Endodermal cell (in vitro differentiated cells): Measurements from ENCODE around the gene DENND1A. TPM values are rescaled to one million over a fixed set of nuclear protein-coding genes. Genes with fewer than 3 reads are reported as not detected.

ENCODE experiments used
- DNase-seq: peaks from one replicate; pipeline ENCODE4 v3.0.0-alpha.2; 2017
- H3K27ac ChIP-seq: 2 replicates; pipeline ENCODE4 v1.5.1; 2013; ENCODE audit warnings: mild to moderate bottlenecking, low read depth, low read length, moderate library complexity
- H3K27me3 ChIP-seq: 2 replicates; pipeline ENCODE4 v1.6.1; 2013; ENCODE audit warnings: mild to moderate bottlenecking, low read length, moderate library complexity; ENCODE audit not compliant: insufficient read depth, control insufficient read depth, poor library complexity, severe bottlenecking
- H3K36me3 ChIP-seq: 2 replicates; pipeline ENCODE4 v1.7.0; 2013; ENCODE audit warnings: mild to moderate bottlenecking, low read length, moderate library complexity; ENCODE audit not compliant: control insufficient read depth, insufficient read depth
- H3K4me1 ChIP-seq: one replicate; pipeline ENCODE4 v1.7.0; 2013; ENCODE audit warnings: low read length; ENCODE audit not compliant: control insufficient read depth, insufficient read depth
- H3K4me3 ChIP-seq: 2 replicates; pipeline ENCODE4 v1.5.1; 2013; ENCODE audit warnings: mild to moderate bottlenecking, low read length, moderate library complexity
- H3K9ac ChIP-seq: 2 replicates; pipeline ENCODE4 v1.6.1; 2013; ENCODE audit warnings: mild to moderate bottlenecking, low read length, moderate library complexity; ENCODE audit not compliant: poor library complexity, severe bottlenecking; ENCODE audit errors: extremely low read depth
- H3K9me3 ChIP-seq: 2 replicates; pipeline ENCODE4 v1.6.1; 2013; ENCODE audit warnings: mild to moderate bottlenecking, low read length, moderate library complexity; ENCODE audit not compliant: control insufficient read depth
- H3K27ac Mint-ChIP-seq: 2 replicates; pipeline ENCODE4 v1.8.0; 2020; ENCODE audit warnings: mixed read lengths
- H3K27me3 Mint-ChIP-seq: 2 replicates; pipeline ENCODE4 v1.8.0; 2021; ENCODE audit warnings: mild to moderate bottlenecking, mixed read lengths; ENCODE audit not compliant: insufficient read depth
- H3K36me3 Mint-ChIP-seq: 2 replicates; pipeline ENCODE4 v1.8.0; 2020; ENCODE audit warnings: low read depth, mixed read lengths
- H3K4me1 Mint-ChIP-seq: 2 replicates; pipeline ENCODE4 v1.8.0; 2020; ENCODE audit warnings: mixed read lengths
- H3K4me3 Mint-ChIP-seq: 2 replicates; pipeline ENCODE4 v1.8.0; 2020; ENCODE audit warnings: mild to moderate bottlenecking, moderate library complexity, mixed read lengths
- H3K9me3 Mint-ChIP-seq: 2 replicates; pipeline ENCODE4 v1.8.0; 2020; ENCODE audit warnings: mild to moderate bottlenecking, mixed read lengths
- WGBS, 2 experiments: methylation state at CpG; one replicate each; pipeline versions ENCODE4 v1.1.5 to v1.1.7; 2013; ENCODE audit warnings: missing lambda C conversion rate in 2 of 2, mixed read lengths in 1 of 2; ENCODE audit not compliant: insufficient coverage in 1 of 2, insufficient read length in 1 of 2; 5-methylcytosine and 5-hydroxymethylcytosine counted together
- total RNA-seq, 2 donors: library from RNA; stranded (reverse); fragmentation: NEBNext Ultra II Directional in 1 of 2; extraction: Animal tissue kit (Norgen Biotek cat#: 25700) in 1 of 2; gene quantifications; 2 replicates in 1 of 2; 3 replicates in 1 of 2; pipeline ENCODE4 v1.2.1, GENCODE V29; 2021
- TF ChIP-seq, protein P1 (sequence below): fragments of 200-600 bp; sonication (generic); conservative IDR thresholded peaks from 2 replicates; pipeline ENCODE4 v1.5.0; 2021; ENCODE audit warnings: antibody characterized with exemption, mild to moderate bottlenecking

The DENND1A gene
- total RNA-seq, 2 donors from 2014 or later: 29.5 to 38.4 TPM

DNA sequence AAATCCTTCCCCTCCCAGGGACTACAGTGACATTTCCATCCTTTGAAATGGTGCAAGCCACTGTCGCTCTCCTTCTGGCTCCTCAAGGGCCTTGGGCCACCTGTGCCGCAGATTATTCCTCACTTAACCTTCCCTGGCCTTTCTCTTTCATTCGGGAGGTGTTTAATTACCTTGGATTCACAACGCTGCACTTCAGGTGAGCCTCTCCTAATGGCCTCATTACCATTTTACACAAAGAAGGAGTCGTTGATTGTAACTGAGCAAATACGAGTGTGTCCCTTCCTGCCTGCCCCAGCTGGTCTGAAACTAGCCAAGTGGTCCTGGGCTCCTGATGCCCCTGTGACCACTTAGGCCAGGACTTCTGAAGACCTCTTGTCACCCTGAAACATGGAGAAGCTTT, 368.9 kb downstream of the DENND1A start:
- peak; percentile 68 for DNase-seq
- no peaks in the 10 kb centered on the region for H3K9me3 ChIP-seq
- no peak overlapping the region for H3K4me3 Mint-ChIP-seq
- no peak overlapping the region for H3K27ac Mint-ChIP-seq
- no peak overlapping the region for H3K9ac ChIP-seq
- H3K4me1 ChIP-seq: peaks cover 9% of the 10 kb centered on the region
- H3K36me3 ChIP-seq: no peaks in the 10 kb centered on the region
- H3K9me3 Mint-ChIP-seq: no peaks in the 10 kb centered on the region
- no peaks in the 10 kb centered on the region for H3K27me3 ChIP-seq
- H3K4me1 Mint-ChIP-seq: peaks cover 14% of the 10 kb centered on the region
- H3K27me3 Mint-ChIP-seq: peaks cover 2% of the 10 kb centered on the region
- H3K27ac ChIP-seq: no peak overlapping the region
- H3K36me3 Mint-ChIP-seq: peaks cover 22% of the 10 kb centered on the region
- TF ChIP-seq, protein P1, sequence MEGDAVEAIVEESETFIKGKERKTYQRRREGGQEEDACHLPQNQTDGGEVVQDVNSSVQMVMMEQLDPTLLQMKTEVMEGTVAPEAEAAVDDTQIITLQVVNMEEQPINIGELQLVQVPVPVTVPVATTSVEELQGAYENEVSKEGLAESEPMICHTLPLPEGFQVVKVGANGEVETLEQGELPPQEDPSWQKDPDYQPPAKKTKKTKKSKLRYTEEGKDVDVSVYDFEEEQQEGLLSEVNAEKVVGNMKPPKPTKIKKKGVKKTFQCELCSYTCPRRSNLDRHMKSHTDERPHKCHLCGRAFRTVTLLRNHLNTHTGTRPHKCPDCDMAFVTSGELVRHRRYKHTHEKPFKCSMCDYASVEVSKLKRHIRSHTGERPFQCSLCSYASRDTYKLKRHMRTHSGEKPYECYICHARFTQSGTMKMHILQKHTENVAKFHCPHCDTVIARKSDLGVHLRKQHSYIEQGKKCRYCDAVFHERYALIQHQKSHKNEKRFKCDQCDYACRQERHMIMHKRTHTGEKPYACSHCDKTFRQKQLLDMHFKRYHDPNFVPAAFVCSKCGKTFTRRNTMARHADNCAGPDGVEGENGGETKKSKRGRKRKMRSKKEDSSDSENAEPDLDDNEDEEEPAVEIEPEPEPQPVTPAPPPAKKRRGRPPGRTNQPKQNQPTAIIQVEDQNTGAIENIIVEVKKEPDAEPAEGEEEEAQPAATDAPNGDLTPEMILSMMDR: no peak
- 60 to 74% methylated on average over 6 of the region's 6 CpGs for WGBS, 2 experiments
- H3K4me3 ChIP-seq: no peak overlapping the region

DNA sequence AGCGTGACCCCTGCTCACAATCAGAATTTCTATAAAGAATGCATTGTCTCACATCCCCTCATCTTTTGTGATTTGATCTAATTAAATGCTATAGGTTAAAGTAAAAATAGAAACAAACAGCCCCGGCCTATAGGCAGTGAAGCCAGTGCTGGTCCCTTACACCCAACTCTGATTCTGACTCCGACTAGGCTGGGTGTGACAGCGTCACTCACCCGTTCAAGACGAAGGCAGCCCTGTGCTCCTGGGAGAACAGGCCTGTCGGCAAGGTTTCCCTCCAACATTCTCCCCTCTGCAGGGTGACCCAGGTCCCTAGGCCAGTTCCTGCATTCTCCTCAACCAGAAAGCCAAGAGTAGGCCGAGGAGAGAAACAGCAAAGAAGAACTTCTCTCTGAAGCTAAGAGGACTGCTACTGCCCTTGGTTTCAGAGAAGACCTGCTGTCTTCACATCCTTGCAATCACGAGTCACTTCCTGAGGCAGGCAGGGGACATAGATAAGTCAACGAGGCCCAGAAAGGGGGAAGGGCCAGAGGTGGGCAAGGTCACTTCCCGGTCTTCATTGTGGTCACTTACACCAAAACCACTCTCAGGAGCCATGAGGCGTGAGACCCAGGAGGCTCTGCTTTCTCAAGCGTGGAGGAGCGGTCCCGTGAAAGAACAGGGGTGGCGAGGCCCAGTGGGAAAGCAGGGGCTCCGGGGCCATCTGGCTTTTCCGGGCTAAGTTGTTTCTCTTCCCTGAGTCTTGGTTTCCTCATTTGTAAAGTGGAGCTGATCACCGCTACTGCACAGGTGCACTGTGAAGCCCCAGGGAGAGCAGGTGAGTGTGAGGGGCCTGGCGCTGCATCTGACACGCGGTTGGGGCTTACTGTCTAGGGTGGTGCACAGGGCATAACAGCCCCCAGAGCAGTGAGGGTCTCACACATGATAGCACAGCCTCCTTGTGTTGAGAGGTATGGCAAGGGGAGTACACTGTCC, 373.2 kb downstream of the DENND1A start:
- no peaks in the 10 kb centered on the region for H3K9me3 Mint-ChIP-seq
- no peaks in the 10 kb centered on the region for H3K9me3 ChIP-seq
- no peak overlapping the region for H3K27ac Mint-ChIP-seq
- H3K36me3 Mint-ChIP-seq: peaks cover 42% of the 10 kb centered on the region
- no peak overlapping the region for H3K9ac ChIP-seq
- no peaks in the 10 kb centered on the region for H3K27me3 ChIP-seq
- WGBS, 2 experiments: 88 to 100% methylated on average over 8 to 22 of the region's 22 CpGs
- H3K27me3 Mint-ChIP-seq: peaks cover 2% of the 10 kb centered on the region
- H3K4me1 ChIP-seq: peaks cover 9% of the 10 kb centered on the region
- H3K4me3 ChIP-seq: no peak overlapping the region
- H3K27ac ChIP-seq: no peak overlapping the region
- no peak overlapping the region for H3K4me3 Mint-ChIP-seq
- DNase-seq: peak; percentile 57
- TF ChIP-seq, protein P1: no peak
- no peaks in the 10 kb centered on the region for H3K36me3 ChIP-seq
- peaks cover 14% of the 10 kb centered on the region for H3K4me1 Mint-ChIP-seq

DNA sequence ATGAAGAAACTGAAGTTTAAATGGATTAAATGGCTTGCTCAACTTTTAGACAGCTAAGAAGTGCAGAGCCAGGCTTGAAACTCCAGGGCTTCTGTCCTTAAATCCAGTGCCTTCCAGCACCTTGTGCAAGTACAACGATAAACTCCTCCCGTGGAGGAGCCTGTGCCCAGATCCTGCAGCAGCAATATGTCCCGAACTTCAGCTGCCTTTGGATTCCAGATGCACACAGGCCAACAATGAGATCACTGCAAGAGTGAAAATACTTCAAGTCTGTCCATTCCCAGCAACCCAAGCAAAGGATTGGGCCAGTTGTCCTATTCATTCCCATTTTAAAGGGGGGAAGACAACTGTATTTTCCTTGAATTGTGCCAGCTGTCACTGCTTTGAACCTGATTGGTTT, 374.3 kb downstream of the DENND1A start:
- H3K27ac Mint-ChIP-seq: no peak overlapping the region
- Histone ChIP-seq H3K9me3 (no peaks in the 10 kb centered on the region), H3K9ac (no peak overlapping the region), H3K4me3 (no peak overlapping the region), H3K36me3 (no peaks in the 10 kb centered on the region), H3K27ac (no peak overlapping the region), H3K27me3 (no peaks in the 10 kb centered on the region), H3K4me1 (peaks cover 9% of the 10 kb centered on the region)
- DNase-seq: no peak
- H3K36me3 Mint-ChIP-seq: peaks cover 42% of the 10 kb centered on the region
- H3K4me3 Mint-ChIP-seq: no peak overlapping the region
- WGBS, 2 experiments: 92 to 93% methylated on average over 3 of the region's 3 CpGs
- no peaks in the 10 kb centered on the region for H3K9me3 Mint-ChIP-seq
- TF ChIP-seq, protein P1: no peak
- H3K4me1 Mint-ChIP-seq: peaks cover 14% of the 10 kb centered on the region
- H3K27me3 Mint-ChIP-seq: peaks cover 2% of the 10 kb centered on the region
